OCI-LY7 (cell line): ENCODE data around the gene BEST3. TPM values are rescaled to one million over a fixed set of nuclear protein-coding genes. Genes with fewer than 3 reads are reported as not detected.

Experiments used
- BruUV-seq: library from RNA; stranded (reverse); fragments of 400-500 nt; replicated peaks from 2 replicates; lab custom pipeline; 2021; lab: Mats Ljungman, UMichigan
- CTCF ChIA-PET: fragments of 300-600 bp; sonication (Branson Sonifier 250); formaldehyde crosslinking; loops from one replicate; lab custom pipeline; 2022; ENCODE audit warnings: antibody characterized with exemption; ENCODE audit not compliant: unreplicated experiment; lab: Charles Lee
- POLR2A ChIA-PET: fragments of 300-600 bp; sonication (Branson Sonifier 250); formaldehyde crosslinking; loops from one replicate; lab custom pipeline; 2022; ENCODE audit warnings: antibody characterized with exemption; lab: Charles Lee
- DNase-seq: peaks from one replicate; pipeline ENCODE4 v3.0.0-alpha.2; 2015; ENCODE audit warnings: low spot score
- H2AFZ ChIP-seq: fragments of 200-600 bp; sonication (generic), shearing (Covaris generic); 2 replicates; pipeline ENCODE4 v1.6.1; 2014; ENCODE audit warnings: mild to moderate bottlenecking, antibody characterized with exemption, low read length, moderate library complexity
- H3K27ac ChIP-seq: fragments of 200-600 bp; sonication (generic); 2 replicates; pipeline ENCODE4 v1.5.1; 2014; ENCODE audit warnings: mixed run types, low read depth, mild to moderate bottlenecking, moderate library complexity, low read length, inconsistent platforms; ENCODE audit not compliant: poor library complexity, severe bottlenecking
- H3K36me3 ChIP-seq: fragments of 200-600 bp; sonication (generic); 2 replicates; pipeline ENCODE4 v1.6.1; 2014; ENCODE audit warnings: mild to moderate bottlenecking, antibody characterized with exemption, low read length, moderate library complexity, mixed read lengths; ENCODE audit not compliant: insufficient read depth
- H3K4me1 ChIP-seq: fragments of 200-600 bp; sonication (generic); 2 replicates; pipeline ENCODE4 v1.5.1; 2014; ENCODE audit warnings: mild to moderate bottlenecking, low read length; ENCODE audit not compliant: insufficient read depth, poor library complexity, severe bottlenecking
- H3K4me2 ChIP-seq: fragments of 200-600 bp; sonication (generic); 2 replicates; pipeline ENCODE4 v1.6.1; 2014; ENCODE audit warnings: mild to moderate bottlenecking, low read length
- H3K4me3 ChIP-seq: fragments of 200-600 bp; sonication (generic); 2 replicates; pipeline ENCODE4 v1.5.1; 2014; ENCODE audit warnings: mild to moderate bottlenecking, low read depth, low read length; ENCODE audit not compliant: poor library complexity, severe bottlenecking
- H3K79me2 ChIP-seq: fragments of 200-600 bp; sonication (generic); 2 replicates; pipeline ENCODE4 v1.6.1; 2016; ENCODE audit warnings: low read depth, mild to moderate bottlenecking, low read length, moderate library complexity, mixed read lengths; ENCODE audit not compliant: insufficient read depth
- H3K9me2 ChIP-seq: fragments of 200-600 bp; sonication (generic); 2 replicates; pipeline ENCODE4 v1.6.1; 2016; ENCODE audit warnings: mild to moderate bottlenecking, low read length, mixed read lengths; ENCODE audit not compliant: insufficient read depth
- H3K9me3 ChIP-seq: fragments of 200-600 bp; sonication (generic); 2 replicates; pipeline ENCODE4 v1.6.1; 2014; ENCODE audit warnings: mild to moderate bottlenecking, mixed run types, low read length, mixed read lengths
- H4K20me1 ChIP-seq: fragments of 200-600 bp; sonication (generic); 2 replicates; pipeline ENCODE4 v1.6.1; 2014; ENCODE audit warnings: mild to moderate bottlenecking, antibody characterized with exemption, low read length, moderate library complexity, mixed read lengths; ENCODE audit not compliant: insufficient read depth
- CTCF ChIP-seq: fragments of 200-600 bp; sonication (generic); conservative IDR thresholded peaks from 2 replicates; pipeline ENCODE4 v1.5.1; 2014; ENCODE audit warnings: mild to moderate bottlenecking, antibody characterized with exemption, low read length, moderate library complexity, mixed read lengths
- EZH2phosphoT487 ChIP-seq: fragments of 200-600 bp; sonication (generic); IDR thresholded peaks from 2 replicates; pipeline ENCODE4 v1.6.1; 2018; ENCODE audit warnings: low read depth, borderline replicate concordance, mild to moderate bottlenecking, mixed run types, antibody characterized with exemption, low read length, moderate library complexity, mixed read lengths
- intact Hi-C: fragments of 100-400 bp; cut with micrococcal nuclease; formaldehyde crosslinking; loops from one replicate; pipeline ENCODE4 v1.10.0; 2022; ENCODE audit not compliant: unreplicated experiment
- total RNA-seq, 2 experiments: library from RNA; depleted of rRNA in 1 of 2; stranded (reverse); fragments of >200 nt in 1 of 2; shearing (Covaris generic) in 1 of 2; gene quantifications; 2 replicates each; pipeline ENCODE4 v1.2.3, GENCODE V29; 2014 to 2022

The BEST3 gene
- total RNA-seq, 2 experiments from 2014 or later, result 60.1 to 123 TPM

- TF ChIP-seq CTCF, result no peak
- no peak for TF ChIP-seq EZH2phosphoT487
- Histone ChIP-seq H3K27ac (no peak overlapping the region), H3K79me2 (no peaks in the 10 kb centered on the region), H3K4me3 (no peak overlapping the region), H3K36me3 (no peaks in the 10 kb centered on the region), H3K9me2 (no peaks in the 10 kb centered on the region), H3K9me3 (no peaks in the 10 kb centered on the region), H3K4me1 (peaks cover 9% of the 10 kb centered on the region), H4K20me1 (no peaks in the 10 kb centered on the region), H2AFZ (no peak overlapping the region), H3K4me2 (no peak overlapping the region)
- ChIA-PET CTCF (no interaction called here), POLR2A (interaction anchor here (0.5 to 1.0 kb wide), 2 partner anchors 277 to 309 kb away, joined by 3 to 5 read pairs; no protein-coding TSS in a partner anchor)
- intact Hi-C loops, result no loop called here
- DNase-seq, result no peak
- no TSS peak for BruUV-seq
Measured at GRCh38 chr12:69645031-69645430, 54.1 kb downstream of the BEST3 start.

- Histone ChIP-seq H3K79me2 (no peaks in the 10 kb centered on the region), H3K9me3 (no peaks in the 10 kb centered on the region), H3K27ac (no peak overlapping the region), H3K9me2 (no peaks in the 10 kb centered on the region), H3K4me2 (no peak overlapping the region), H3K4me1 (peaks cover 9% of the 10 kb centered on the region), H3K36me3 (no peaks in the 10 kb centered on the region), H2AFZ (no peak overlapping the region), H3K4me3 (no peak overlapping the region), H4K20me1 (no peaks in the 10 kb centered on the region)
- intact Hi-C loops, result no loop called here
- CTCF ChIA-PET, result no interaction called here
- BruUV-seq, result no TSS peak
- POLR2A ChIA-PET, result interaction anchor here (0.5 to 1.0 kb wide), 4 partner anchors 33 to 1089 kb away, joined by 3 to 7 read pairs (median 4); no protein-coding TSS in a partner anchor
- DNase-seq, result no peak
- TF ChIP-seq CTCF, result no peak
- TF ChIP-seq EZH2phosphoT487, result no peak
Measured at GRCh38 chr12:69644511-69644910, 54.6 kb downstream of the BEST3 start.

GRCh38 chr12:69642531-69642930 is 56.6 kb downstream of the BEST3 start:
- H3K4me2 ChIP-seq, result no peak overlapping the region
- H3K36me3 ChIP-seq, result no peaks in the 10 kb centered on the region
- no peaks in the 10 kb centered on the region for H3K79me2 ChIP-seq
- H3K4me3 ChIP-seq, result no peak overlapping the region
- no peak for TF ChIP-seq CTCF
- no peak for TF ChIP-seq EZH2phosphoT487
- no peaks in the 10 kb centered on the region for H4K20me1 ChIP-seq
- ChIA-PET CTCF (no interaction called here), POLR2A (interaction anchor here (0.9 kb wide), 1 partner anchor 11 kb away, joined by 3 read pairs; no protein-coding TSS in a partner anchor)
- H3K9me2 ChIP-seq, result no peaks in the 10 kb centered on the region
- DNase-seq, result no peak
- no TSS peak for BruUV-seq
- no peaks in the 10 kb centered on the region for H3K9me3 ChIP-seq
- H3K4me1 ChIP-seq, result peaks cover 9% of the 10 kb centered on the region
- no peak overlapping the region for H3K27ac ChIP-seq
- intact Hi-C loops, result no loop called here
- H2AFZ ChIP-seq, result no peak overlapping the region
